GM18520 (cell line): ENCODE data around the gene TXN2.
A peak's percentile ranks its signal among the peaks of the same experiment; 100 is the strongest.
"Not testable (repeated sequence)": the region's sequence is repeated elsewhere in the genome, so short reads cannot be mapped to it uniquely, and the experiment has no call there.

Experiments
- ATAC-seq: cut with Tn5 transposase; IDR thresholded peaks from one replicate; pipeline ENCODE4 v1.9.1; 2021; ENCODE audit not compliant: unreplicated experiment

Gene TXN2

GRCh38 chr22:36456464-36456845 is 25.0 kb downstream of the TXN2 start:
- no peak for ATAC-seq

GRCh38 chr22:36455571-36456463 is 25.6 kb downstream of the TXN2 start:
- no peak for ATAC-seq

- ATAC-seq, result peak; percentile 40
Measured at GRCh38 chr22:36454916-36455570, 26.4 kb downstream of the TXN2 start.

GRCh38 chr22:36453855-36454378 is 27.5 kb downstream of the TXN2 start:
- no peak for ATAC-seq

- ATAC-seq, result not testable (repeated sequence)
Measured at GRCh38 chr22:36452978-36453607, 28.3 kb downstream of the TXN2 start.

- no peak for ATAC-seq
Measured at GRCh38 chr22:36452250-36452977, 29.0 kb downstream of the TXN2 start.

- ATAC-seq, result not testable (repeated sequence)
Measured at GRCh38 chr22:36450923-36451322, 30.5 kb downstream of the TXN2 start.

GRCh38 chr22:36449596-36450175 is 31.8 kb downstream of the TXN2 start:
- ATAC-seq, result no peak

GRCh38 chr22:36447632-36448031 is 33.8 kb downstream of the TXN2 start:
- no peak for ATAC-seq

- no peak for ATAC-seq
Measured at GRCh38 chr22:36445158-36445668, 36.2 kb downstream of the TXN2 start.

- no peak for ATAC-seq
Measured at GRCh38 chr22:36443198-36443770, 38.2 kb downstream of the TXN2 start.

- no peak for ATAC-seq
Measured at GRCh38 chr22:36442506-36443197, 38.8 kb downstream of the TXN2 start.

- no peak for ATAC-seq
Measured at GRCh38 chr22:36440429-36441002, 40.9 kb downstream of the TXN2 start.

- ATAC-seq, result no peak
Measured at GRCh38 chr22:36439481-36440271, 41.8 kb downstream of the TXN2 start.

GRCh38 chr22:36435516-36436415 is 45.7 kb downstream of the TXN2 start:
- ATAC-seq, result no peak

GRCh38 chr22:36433318-36434231 is 47.9 kb downstream of the TXN2 start:
- no peak for ATAC-seq
